C4-2B (cell line): Measurements from ENCODE around the gene PEX16.

Source experiments
- CTCF ChIP-seq: fragments of 450-650 bp; conservative IDR thresholded peaks from 2 replicates; pipeline ENCODE4 v1.5.1; 2017; ENCODE audit warnings: mild to moderate bottlenecking
- ZFX ChIP-seq: fragments of 450-650 bp; IDR thresholded peaks from 2 replicates; pipeline ENCODE4 v1.6.1; 2017

GRCh38 chr11:45881708-45882368, 35.8 kb downstream of the PEX16 start:
- no peak for TF ChIP-seq CTCF
- TF ChIP-seq ZFX, result no peak
